HG03575 (cell line): ENCODE results near the gene SRP19.

Experiments
- ATAC-seq: cut with Tn5 transposase; IDR thresholded peaks from one replicate; pipeline ENCODE4 v1.9.1; 2021; ENCODE audit not compliant: unreplicated experiment, insufficient number of reproducible peaks, low FRiP score; ENCODE audit errors: extremely low read depth

Gene SRP19

DNA sequence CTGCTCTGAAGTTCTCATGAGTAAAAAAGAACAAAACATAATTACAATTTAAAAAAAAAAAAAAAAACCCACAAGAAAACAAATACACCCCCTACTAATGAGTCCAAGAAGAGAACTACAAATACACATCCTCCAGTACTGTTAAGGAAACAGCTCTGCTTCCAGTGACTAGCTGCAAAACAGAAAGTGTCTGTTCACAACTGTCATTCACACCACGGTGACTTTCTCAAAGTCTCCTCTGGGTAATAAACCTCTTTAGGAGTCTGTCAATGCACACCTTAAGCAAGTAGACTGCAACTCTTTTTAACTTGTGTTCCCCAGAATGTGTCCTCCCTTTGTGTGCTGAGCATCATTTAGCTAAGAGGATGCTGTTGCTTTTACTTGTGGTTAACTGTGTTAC is 54.7 kb downstream of the SRP19 start:
- no peak for ATAC-seq

DNA sequence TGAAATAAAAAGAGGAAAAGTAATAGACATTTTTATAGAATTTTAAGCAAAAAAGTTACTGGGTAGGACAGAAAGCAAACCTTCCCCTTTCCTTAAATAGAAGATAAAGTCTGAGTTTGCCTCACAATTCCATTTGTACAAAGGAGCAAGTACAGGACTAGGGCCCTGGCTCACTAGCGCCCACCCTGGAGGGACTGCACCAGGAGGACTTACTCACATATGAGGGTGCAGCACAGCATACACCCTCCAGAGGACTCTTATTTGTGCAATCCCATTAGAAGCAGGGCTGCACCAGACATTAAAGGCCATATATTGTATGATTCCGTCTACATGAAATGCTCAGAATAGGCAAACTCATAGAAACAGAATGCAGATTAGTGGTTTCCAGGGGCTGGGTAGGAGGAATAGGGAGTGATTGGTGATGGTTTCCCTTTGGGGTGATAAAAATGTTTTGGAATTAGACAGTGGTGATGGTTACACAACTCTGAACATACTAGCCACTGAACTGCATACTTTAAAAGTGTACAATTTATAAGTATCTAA is 56.4 kb downstream of the SRP19 start:
- ATAC-seq: no peak

DNA sequence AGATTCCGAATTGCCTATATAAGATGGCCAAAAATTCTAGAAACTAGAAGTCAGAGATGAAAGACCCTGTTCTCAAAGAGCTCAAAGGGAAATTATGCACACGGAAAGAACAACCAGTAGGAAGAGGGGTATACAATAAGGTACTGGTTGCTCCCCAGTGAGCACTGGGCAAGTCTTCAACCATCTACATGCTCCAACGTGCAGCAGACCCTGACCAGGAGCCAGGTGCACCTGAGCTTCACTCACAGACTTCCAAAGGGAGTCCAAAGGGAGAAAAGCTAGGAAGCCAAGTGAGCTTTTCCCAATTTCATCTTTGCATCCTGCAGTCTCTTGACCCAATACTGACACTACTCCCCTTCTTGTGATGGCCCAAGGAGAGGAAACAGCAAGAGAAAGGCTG is 57.0 kb downstream of the SRP19 start:
- no peak for ATAC-seq

- no peak for ATAC-seq
Measured at GRCh38 chr5:112918679-112919078, 57.6 kb downstream of the SRP19 start.
